Dermis blood vessel endothelial cell (primary cell): ENCODE results near the gene CDHR5. TPM values are rescaled to one million over a fixed set of nuclear protein-coding genes. Genes with fewer than 3 reads are reported as not detected.
A peak's percentile ranks its signal among the peaks of the same experiment; 100 is the strongest.
"Not testable (repeated sequence)": the region's sequence is repeated elsewhere in the genome, so short reads cannot be mapped to it uniquely, and the experiment has no call there.

Experiments used
- DNase-seq: peaks from one replicate; pipeline ENCODE4 v3.0.0; 2010
- total RNA-seq: library from RNA; depleted of rRNA; stranded (reverse); fragments of >200 nt; gene quantifications from 2 replicates; pipeline ENCODE4 v1.2.3, GENCODE V29; 2014

CDHR5 gene
- total RNA-seq: not detected in 2 replicates

DNA sequence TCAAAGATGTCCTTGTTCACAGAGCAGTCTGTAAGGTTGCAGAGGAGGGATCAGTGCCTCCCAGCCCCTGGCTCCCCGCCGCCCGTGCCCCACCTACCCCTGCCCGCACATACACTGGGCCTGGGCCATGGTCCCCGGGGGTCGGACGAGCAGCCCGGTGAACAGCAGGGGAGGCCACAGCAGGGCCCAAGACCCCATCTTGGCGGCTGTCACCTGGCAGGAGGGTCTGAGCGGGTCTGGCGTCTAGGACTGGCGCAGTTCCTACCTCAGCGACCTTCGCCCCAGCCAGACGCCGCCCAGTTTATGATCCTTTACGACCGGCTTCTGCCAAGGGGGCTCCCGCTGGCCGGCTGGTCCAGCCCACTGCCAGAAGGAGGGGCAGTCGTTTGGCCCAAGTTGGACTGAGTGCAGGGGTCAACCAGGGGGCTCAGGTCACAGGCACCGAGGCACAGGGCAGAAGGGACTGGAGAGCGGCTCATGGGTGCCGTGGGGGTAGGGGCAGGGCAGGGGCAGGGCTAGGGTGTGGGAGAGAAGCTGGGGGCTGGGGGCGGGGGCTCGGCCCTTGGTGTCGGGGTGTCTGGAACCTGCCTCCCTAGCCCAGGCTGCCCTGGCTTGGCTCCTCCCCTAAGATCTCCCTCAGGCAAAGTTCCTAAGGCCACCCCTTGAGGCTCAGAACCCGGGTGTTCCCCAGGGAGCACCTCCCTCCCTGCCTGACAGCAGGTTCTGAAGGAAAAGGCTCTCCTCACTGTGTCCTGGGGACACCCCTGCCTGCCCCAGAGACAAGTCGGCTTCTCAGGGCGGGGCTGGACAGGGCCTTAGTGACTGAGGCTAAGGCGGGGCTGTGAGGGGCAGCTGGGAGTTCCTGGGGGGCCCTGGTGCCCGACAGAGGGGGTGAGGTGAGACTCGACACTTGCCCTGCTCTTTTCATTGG lies at the start of gene CDHR5:
Gene CDHR5, minus strand, starts transcription at position 251 of the 931 bp plus-strand sequence. Its CDS starts 53 bp downstream, at position 198.
- DNase-seq: no peak

DNA sequence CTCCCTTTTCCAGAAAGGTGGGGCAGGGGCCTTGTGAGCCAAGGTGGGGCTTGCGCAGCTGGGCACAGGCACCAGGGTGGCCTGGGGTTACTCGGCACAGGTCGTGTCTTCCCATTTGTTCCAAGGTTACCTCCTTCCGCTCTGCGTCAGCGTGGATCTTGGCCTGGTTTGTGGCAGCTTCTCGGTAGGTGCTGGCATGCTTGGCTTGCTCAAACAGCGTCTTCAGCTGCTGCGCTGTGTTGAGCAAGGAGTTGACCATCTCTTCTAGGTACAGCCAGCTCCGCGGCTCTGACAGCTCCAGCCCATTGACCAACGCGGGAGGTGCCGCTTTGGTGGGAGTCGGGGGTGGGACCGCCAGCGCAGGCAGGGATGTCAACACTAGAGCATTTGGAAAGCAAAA lies 49.7 kb upstream of the CDHR5 start:
- DNase-seq: no peak

- no peak for DNase-seq
Observed at GRCh38 chr11:673866-674265, 49.1 kb upstream of the CDHR5 start.

DNA sequence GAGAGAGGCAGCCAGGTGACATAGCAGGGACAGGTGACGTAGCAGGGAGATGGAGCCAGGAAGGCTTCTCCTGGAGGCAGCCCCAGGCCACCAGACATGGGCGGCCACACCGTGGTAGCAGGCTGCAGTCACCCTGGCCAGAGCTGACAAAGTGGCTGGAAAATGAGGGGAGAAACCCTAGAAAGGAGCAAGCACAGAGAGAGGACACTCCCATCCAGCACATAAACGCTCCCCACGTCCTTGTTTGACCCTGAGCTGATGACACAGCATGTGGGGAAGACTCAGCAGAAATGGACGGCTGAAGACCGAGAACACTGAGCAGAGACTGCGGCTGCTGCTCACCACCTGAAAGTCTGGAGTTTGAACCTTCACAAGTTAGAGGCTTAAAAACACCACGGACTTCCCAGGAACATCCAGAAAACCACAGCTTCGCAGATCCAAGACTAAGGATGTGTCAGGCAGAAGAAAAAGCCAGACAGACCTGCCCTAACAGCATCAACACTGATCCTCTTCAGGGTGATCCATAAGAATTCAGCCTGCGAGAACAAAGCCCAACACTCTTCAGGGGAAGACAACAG lies 41.0 kb upstream of the CDHR5 start:
- DNase-seq: no peak

- DNase-seq: no peak
Observed at GRCh38 chr11:665062-665703, 40.4 kb upstream of the CDHR5 start.

GRCh38 chr11:662689-663274 lies 38.0 kb upstream of the CDHR5 start:
- peak; percentile 79 for DNase-seq

DNA sequence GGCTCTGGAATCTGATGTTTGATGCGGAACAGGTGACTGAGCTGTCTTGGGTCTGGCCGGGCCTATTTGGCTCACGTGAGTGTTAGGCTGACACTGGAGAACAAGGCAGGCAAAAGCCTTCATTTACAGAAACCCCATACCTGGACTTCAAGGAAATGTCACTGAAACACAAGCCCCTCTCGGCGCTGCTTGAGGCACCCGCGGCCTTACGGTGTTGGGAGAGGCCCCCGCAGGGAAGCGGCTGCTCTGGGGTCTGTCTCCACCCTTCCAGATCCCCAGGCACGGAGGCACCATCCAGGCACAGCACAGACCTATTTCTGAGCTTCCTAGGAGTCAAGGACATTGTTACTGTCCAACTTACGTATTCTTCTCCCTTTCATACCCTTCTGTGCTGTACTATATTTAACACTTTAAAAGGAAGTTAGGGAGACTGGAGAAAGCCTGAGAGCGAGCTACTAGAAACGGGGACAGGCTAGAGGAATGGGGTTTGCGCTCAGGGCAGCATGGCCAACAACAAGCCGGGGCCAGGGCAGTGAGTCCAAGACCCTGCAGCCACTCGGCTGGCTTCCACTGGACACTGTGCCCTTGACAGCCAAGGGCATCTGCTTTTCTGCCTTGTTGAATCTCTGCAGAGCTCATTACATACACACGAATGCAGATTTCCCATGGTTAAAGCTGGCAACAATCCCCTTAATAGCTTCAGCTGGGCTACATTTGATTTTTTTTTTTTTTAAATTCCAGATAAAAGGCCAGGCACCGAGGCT lies 36.1 kb upstream of the CDHR5 start:
- DNase-seq: no peak

DNA sequence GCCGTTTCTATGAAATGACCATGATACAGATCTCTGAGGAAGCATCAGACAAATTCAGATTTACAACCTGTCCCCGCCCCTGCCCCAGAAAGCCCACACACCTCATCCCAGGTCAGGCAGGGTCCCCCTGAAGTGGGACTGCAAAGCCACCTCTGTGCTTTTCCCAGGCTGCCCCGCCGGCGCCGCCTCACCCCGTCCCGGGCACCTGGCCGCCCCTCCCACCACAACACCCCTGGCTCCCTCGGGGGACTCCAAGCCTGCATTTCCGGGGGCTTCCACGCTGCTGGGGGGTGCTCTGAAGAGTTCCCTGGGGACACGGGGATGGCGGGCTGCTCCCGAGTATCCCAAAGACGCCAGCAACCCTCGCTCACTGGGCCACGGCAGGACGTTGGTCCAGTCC lies 35.5 kb upstream of the CDHR5 start:
- no peak for DNase-seq

GRCh38 chr11:659532-660085 lies 34.9 kb upstream of the CDHR5 start:
- DNase-seq: no peak

DNA sequence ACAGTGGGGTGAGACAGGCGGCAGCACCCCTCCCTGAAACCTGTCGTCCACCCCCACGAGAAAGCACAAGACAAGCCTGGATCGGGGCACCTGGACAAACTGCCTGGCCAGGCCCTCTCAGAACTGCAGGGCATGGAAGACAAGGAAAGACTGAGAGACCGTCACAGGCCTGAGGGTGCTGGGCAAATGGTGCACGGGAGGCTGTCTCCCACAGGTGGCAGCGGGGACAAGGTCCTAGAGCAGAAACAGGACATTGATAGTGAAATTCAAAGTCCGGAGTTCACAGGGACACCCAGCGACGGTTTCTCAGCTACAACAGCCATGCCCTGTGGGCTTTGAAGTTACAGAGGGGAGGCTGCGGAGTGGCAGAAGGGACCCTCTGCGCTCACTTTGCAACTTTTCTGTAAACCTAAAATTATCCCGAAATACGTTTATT lies 33.0 kb upstream of the CDHR5 start:
- DNase-seq: no peak

GRCh38 chr11:656866-657265 lies 32.1 kb upstream of the CDHR5 start:
- DNase-seq: no peak

- DNase-seq: no peak
Observed at GRCh38 chr11:656426-656825, 31.7 kb upstream of the CDHR5 start.

GRCh38 chr11:655036-655726 lies 30.4 kb upstream of the CDHR5 start:
- no peak for DNase-seq

DNA sequence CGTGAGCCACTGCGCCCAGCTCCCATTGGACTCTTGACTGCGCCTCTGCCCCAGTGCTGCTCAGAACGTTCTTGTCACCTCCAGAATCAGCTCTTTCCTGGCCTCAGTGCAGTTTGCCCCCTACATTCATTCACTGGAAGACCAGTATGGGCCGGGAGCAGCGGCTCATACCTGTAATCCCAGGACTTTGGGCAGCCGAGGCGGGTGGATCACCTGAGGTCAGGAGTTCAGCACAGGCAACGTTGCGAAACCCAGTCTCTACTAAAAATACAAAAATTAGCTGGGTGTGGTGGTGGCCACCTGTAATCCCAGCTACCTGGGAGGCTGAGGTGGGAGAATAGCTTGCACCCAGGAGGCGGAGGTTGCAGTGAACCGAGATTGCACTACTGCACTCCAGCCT lies 29.7 kb upstream of the CDHR5 start:
- not testable (repeated sequence) for DNase-seq

DNA sequence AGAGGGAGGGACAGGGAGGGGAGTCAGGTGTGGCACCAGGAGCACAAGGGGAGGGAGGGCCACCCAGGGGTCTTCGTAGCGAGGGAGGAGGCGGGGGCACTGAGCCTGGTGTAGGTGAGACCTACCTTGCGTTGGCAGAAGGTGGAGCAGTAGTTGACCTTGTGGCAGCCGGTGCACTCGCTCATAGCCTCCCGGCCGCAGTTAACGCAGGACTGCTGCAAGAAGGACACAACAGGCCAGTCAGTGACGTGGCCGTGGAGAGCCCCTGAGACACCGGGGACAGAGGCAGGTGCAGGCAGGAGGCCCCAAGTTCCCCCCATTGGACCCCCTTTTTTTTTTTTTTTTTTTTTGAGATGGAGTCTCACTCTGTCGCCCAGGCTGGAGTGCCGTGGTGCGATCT lies 29.1 kb upstream of the CDHR5 start:
- no peak for DNase-seq

DNA sequence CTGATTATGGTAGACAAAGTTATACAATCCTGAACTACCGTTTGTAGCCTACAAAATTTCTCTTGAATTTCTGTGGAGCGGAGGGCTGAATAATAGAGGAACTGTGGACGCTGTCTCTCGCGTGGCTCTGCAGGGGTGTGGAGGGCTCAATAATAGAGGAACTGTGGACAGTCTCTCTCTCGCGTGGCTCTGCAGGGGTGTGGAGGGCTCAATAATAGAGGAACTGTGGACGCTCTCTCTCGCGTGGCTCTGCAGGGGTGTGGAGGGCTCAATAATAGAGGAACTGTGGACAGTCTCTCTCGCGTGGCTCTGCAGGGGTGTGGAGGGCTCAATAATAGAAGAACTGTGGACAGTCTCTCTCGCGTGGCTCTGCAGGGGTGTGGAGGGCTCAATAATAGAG lies 28.4 kb upstream of the CDHR5 start:
- DNase-seq: not testable (repeated sequence)

DNA sequence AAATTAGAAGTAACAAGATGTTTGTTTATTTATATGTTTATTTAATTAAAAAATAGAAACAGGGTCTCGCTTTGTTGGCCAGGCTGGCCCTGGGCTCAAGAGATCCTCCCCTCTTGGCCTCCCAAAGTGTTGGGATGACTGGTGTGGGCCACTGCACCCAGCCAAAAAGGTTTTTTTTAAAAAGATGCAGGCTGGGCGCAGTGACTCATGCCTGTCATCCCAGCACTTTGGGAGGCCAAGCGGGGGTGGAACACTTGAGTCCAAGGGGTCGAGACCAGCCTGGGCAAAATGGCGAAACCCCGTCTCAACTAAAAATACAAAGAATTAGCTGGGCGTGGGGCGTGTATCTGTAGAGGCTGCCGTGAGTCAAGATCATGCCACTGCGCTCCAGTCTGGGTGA lies 25.7 kb upstream of the CDHR5 start:
- no peak for DNase-seq

- not testable (repeated sequence) for DNase-seq
Observed at GRCh38 chr11:647672-648158, 23.0 kb upstream of the CDHR5 start.

DNA sequence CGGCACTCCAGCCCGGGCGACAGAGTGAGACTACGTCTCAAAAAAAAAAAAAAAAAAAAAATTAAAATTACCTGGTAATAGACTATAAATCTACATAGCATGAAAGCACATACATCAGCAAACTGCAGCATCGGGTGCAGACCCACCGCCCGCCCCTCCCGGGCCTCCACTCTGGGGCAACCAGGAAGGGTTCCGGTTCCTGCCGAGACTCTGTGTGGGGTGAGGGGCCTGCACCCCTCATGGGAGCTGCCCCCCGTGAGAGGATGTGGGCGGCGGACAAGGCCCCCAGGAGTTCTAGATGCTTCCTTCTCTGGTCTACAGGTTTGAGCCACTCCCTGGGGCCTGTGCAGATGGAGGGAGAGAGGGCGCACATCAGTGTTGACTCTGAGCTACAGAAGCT lies 21.5 kb upstream of the CDHR5 start:
- DNase-seq: no peak

DNA sequence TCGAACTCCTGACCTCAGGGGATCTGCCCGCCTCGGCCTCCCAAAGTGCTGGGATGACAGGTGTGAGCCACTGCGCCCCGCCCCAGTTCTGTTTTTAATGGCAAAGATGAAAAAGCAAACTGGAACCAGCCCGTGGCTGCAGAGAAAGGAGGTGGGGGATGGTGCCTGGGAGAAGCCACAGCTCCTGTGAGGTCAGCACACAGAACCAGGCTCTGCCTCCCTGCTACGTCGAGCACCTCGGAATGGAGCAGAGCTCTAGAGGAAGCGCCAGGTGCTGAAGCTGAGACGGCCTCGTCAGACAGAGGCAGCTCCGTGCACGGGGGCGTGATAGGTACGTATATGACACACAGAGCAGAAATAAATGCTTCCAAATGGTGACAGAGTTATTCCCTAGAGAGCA lies 20.8 kb upstream of the CDHR5 start:
- no peak for DNase-seq
